HK-2 (cell line): ENCODE data around the gene PDSS1.

ENCODE experiments used
- DNase-seq: peaks from one replicate; pipeline ENCODE4 v3.0.0-alpha.2; 2018; ENCODE audit not compliant: unreplicated experiment

PDSS1 gene

DNA sequence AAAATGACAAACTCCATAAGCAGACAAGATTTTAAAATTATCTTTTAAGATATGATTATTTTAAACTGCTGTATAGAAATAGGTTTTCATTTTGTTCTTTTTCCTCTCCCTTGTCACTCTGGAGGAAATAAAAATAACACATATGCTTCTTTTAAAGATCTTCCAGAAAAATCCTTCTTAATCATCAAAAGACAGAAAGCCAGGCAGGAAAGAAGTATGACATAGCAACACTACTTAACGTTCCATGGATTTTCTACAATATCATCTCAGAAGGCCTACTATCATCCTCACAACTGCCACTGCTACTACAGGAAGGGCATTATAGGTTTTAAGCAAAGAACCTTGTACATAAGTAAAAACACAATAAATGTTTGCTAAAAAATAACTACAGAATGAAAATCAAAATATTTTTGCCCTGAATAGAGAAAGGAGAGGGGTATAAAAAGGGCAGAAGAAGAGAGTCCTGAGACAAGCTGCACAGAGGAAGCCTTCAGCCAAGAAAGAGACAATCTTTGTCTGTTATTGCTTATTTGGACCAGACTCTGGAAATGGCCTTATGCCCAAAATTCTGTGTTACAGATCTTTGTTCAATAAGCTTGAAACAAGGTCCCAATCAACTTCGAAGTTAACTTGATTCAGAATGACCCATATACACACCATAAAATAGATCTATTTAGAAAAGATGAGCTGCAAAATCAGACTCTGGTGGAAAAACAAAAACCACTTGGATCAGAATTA is 95.4 kb downstream of the PDSS1 start:
- DNase-seq, result no peak
